OCI-LY1 (cell line): ENCODE data around the gene AGAP1.

ENCODE experiments used
- H2AFZ ChIP-seq: fragments of 200-600 bp; sonication (generic), shearing (Covaris generic); 2 replicates; pipeline ENCODE4 v1.6.0; 2014; ENCODE audit warnings: antibody characterized with exemption, mild to moderate bottlenecking, low read length
- H3F3A ChIP-seq: fragments of 200-600 bp; sonication (generic), shearing (Covaris generic); 2 replicates; pipeline ENCODE4 v1.6.0; 2014; ENCODE audit warnings: mild to moderate bottlenecking, antibody characterized with exemption, low read length, moderate library complexity; ENCODE audit not compliant: insufficient read depth
- H3K27ac ChIP-seq: fragments of 200-600 bp; sonication (generic); 2 replicates; pipeline ENCODE4 v1.5.1; 2014; ENCODE audit warnings: low read length, mixed run types, mild to moderate bottlenecking, low read depth; ENCODE audit not compliant: poor library complexity, severe bottlenecking
- H3K27me3 ChIP-seq: fragments of 200-600 bp; sonication (generic); 2 replicates; pipeline ENCODE4 v1.6.0; 2014; ENCODE audit warnings: antibody characterized with exemption, mild to moderate bottlenecking, low read length, moderate library complexity; ENCODE audit not compliant: insufficient read depth
- H3K36me3 ChIP-seq: fragments of 200-600 bp; sonication (generic); 2 replicates; pipeline ENCODE4 v1.6.1; 2014; ENCODE audit warnings: mild to moderate bottlenecking, antibody characterized with exemption, low read length, moderate library complexity, mixed read lengths; ENCODE audit not compliant: insufficient read depth
- H3K4me1 ChIP-seq: fragments of 200-600 bp; sonication (generic); 2 replicates; pipeline ENCODE4 v1.5.1; 2014; ENCODE audit warnings: mild to moderate bottlenecking, low read length, moderate library complexity; ENCODE audit not compliant: insufficient read depth, severe bottlenecking
- H3K4me2 ChIP-seq: fragments of 200-600 bp; sonication (generic), shearing (Covaris generic); 2 replicates; pipeline ENCODE4 v1.6.1; 2014; ENCODE audit warnings: low read length
- H3K4me3 ChIP-seq: fragments of 200-600 bp; sonication (generic); 2 replicates; pipeline ENCODE4 v1.5.1; 2014; ENCODE audit warnings: low read length, low read depth, mild to moderate bottlenecking, mixed read lengths; ENCODE audit not compliant: poor library complexity, severe bottlenecking
- H3K79me2 ChIP-seq: fragments of 200-600 bp; shearing (Covaris generic); 2 replicates; pipeline ENCODE4 v1.6.1; 2016; ENCODE audit warnings: mixed run types, low read length, mixed read lengths; ENCODE audit not compliant: insufficient read depth
- H3K9ac ChIP-seq: fragments of 200-600 bp; sonication (generic), shearing (Covaris generic); 2 replicates; pipeline ENCODE4 v1.6.1; 2014; ENCODE audit warnings: mild to moderate bottlenecking, low read length, mixed read lengths
- H3K9me2 ChIP-seq: fragments of 200-600 bp; sonication (generic), shearing (Covaris generic); 2 replicates; pipeline ENCODE4 v1.6.1; 2014; ENCODE audit warnings: low read depth, mild to moderate bottlenecking, low read length, mixed read lengths
- H3K9me3 ChIP-seq: fragments of 200-600 bp; shearing (Covaris generic); 2 replicates; pipeline ENCODE4 v1.6.1; 2014; ENCODE audit warnings: low read length, mixed read lengths
- H4K20me1 ChIP-seq: fragments of 200-600 bp; sonication (generic), shearing (Covaris generic); 2 replicates; pipeline ENCODE4 v1.6.0; 2016; ENCODE audit warnings: mild to moderate bottlenecking, low read length; ENCODE audit not compliant: insufficient read depth
- EZH2 ChIP-seq: fragments of 200-600 bp; sonication (generic), shearing (Covaris generic); IDR thresholded peaks from 2 replicates; pipeline ENCODE4 v1.8.0; 2017; ENCODE audit warnings: borderline replicate concordance, mixed run types, mild to moderate bottlenecking, antibody characterized with exemption, low read length, moderate library complexity, mixed read lengths
- TF ChIP-seq, protein P1 (sequence below): fragments of 200-600 bp; sonication (generic), shearing (Covaris generic); IDR thresholded peaks from 2 replicates; pipeline ENCODE4 v1.5.1; 2017; ENCODE audit warnings: mild to moderate bottlenecking, antibody characterized with exemption, low read length, moderate library complexity, mixed read lengths

AGAP1 gene

DNA sequence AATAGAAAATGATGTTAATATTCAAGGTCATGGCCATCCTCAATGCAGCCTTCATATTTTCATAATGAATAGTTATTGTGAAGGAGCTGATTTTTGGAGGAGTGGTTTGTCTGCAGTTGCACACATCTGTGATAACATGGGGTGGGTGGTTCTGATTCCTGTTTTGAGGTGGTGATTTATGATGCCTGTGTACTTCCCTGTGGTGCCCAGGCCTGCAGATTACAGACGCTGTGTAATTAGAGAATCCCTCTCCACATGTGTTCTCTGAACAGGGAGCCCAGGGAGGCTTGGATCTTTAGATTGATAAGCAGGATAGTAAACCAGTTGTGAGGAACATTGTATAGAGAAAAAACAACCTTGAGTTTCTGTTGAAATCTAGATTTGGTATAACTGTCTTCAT is 117.5 kb downstream of the AGAP1 start:
- H3F3A ChIP-seq, result no peaks in the 10 kb centered on the region
- no peaks in the 10 kb centered on the region for H4K20me1 ChIP-seq
- no peaks in the 10 kb centered on the region for H3K9me2 ChIP-seq
- H3K27ac ChIP-seq, result no peak overlapping the region
- no peaks in the 10 kb centered on the region for H3K9me3 ChIP-seq
- no peaks in the 10 kb centered on the region for H3K27me3 ChIP-seq
- no peak overlapping the region for H3K4me2 ChIP-seq
- no peaks in the 10 kb centered on the region for H3K36me3 ChIP-seq
- H3K79me2 ChIP-seq, result no peaks in the 10 kb centered on the region
- no peak overlapping the region for H3K9ac ChIP-seq
- TF ChIP-seq EZH2, result no peak
- TF ChIP-seq, protein P1, sequence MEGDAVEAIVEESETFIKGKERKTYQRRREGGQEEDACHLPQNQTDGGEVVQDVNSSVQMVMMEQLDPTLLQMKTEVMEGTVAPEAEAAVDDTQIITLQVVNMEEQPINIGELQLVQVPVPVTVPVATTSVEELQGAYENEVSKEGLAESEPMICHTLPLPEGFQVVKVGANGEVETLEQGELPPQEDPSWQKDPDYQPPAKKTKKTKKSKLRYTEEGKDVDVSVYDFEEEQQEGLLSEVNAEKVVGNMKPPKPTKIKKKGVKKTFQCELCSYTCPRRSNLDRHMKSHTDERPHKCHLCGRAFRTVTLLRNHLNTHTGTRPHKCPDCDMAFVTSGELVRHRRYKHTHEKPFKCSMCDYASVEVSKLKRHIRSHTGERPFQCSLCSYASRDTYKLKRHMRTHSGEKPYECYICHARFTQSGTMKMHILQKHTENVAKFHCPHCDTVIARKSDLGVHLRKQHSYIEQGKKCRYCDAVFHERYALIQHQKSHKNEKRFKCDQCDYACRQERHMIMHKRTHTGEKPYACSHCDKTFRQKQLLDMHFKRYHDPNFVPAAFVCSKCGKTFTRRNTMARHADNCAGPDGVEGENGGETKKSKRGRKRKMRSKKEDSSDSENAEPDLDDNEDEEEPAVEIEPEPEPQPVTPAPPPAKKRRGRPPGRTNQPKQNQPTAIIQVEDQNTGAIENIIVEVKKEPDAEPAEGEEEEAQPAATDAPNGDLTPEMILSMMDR, result no peak
- no peak overlapping the region for H3K4me3 ChIP-seq
- no peak overlapping the region for H2AFZ ChIP-seq
- H3K4me1 ChIP-seq, result no peaks in the 10 kb centered on the region

DNA sequence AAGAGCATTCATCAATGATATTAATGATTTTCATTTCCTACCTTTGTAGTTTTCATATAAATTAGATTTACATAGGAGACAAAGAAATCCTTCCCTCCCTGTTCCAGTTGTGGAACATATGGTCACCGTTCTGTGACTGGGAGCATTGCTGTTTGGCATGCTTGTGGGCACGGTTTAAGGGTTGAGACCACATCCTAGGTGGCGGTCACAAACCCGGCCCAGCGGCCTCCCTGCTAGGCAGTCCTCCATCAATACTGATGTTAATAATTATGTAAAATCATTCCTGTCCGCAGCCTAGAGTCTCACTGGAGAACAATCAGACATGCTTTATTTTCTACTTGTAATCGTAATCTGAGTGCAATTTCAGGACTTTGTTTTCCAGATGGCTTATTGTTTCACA is 117.9 kb downstream of the AGAP1 start:
- H3K9me2 ChIP-seq, result no peaks in the 10 kb centered on the region
- H3K27ac ChIP-seq, result no peak overlapping the region
- no peaks in the 10 kb centered on the region for H3K79me2 ChIP-seq
- TF ChIP-seq, protein P1, result no peak
- no peak for TF ChIP-seq EZH2
- no peak overlapping the region for H3K4me3 ChIP-seq
- H3K4me1 ChIP-seq, result no peaks in the 10 kb centered on the region
- no peaks in the 10 kb centered on the region for H3K9me3 ChIP-seq
- H3K9ac ChIP-seq, result no peak overlapping the region
- no peak overlapping the region for H2AFZ ChIP-seq
- H3K4me2 ChIP-seq, result no peak overlapping the region
- no peaks in the 10 kb centered on the region for H3F3A ChIP-seq
- no peaks in the 10 kb centered on the region for H4K20me1 ChIP-seq
- H3K27me3 ChIP-seq, result no peaks in the 10 kb centered on the region
- no peaks in the 10 kb centered on the region for H3K36me3 ChIP-seq

DNA sequence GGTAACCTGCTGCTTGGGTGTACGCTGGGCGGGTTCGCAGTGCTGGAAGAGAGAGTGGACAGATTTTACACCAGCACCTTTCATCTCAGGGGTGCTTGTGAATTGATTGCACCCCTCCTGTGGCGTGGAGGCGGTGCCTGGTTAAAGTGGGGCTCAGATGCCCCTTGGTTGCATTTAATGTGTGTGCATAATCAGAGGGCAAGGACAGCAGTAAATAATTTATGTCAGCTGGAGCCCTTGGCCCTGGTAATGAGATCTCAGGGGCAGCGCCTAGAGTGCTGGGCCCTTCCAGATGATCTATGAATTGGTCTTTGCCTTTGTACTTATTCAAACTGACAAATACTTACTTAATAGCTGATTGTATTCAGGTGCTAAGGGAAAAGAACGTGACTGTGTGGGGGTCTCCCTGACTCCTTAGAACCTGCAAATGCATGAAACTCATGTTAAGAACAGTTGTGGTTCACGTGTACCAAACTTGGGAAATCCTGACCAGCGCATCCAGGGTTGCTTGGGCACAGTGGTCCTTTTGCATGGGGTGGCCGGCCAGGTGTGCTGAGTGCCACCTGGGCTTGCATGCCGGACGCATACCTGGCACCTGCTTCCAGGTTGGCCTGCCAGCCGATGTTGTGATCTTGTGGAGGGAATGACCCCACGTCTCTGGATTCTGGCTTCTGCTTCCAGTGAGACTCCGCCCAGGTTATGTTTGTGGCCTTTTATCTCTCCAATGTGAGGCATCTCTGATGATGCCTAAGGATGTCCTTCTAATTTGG is 118.5 kb downstream of the AGAP1 start:
- H4K20me1 ChIP-seq, result no peaks in the 10 kb centered on the region
- no peak for TF ChIP-seq EZH2
- TF ChIP-seq, protein P1, result no peak
- H3F3A ChIP-seq, result no peaks in the 10 kb centered on the region
- no peaks in the 10 kb centered on the region for H3K4me1 ChIP-seq
- no peaks in the 10 kb centered on the region for H3K9me2 ChIP-seq
- no peak overlapping the region for H3K9ac ChIP-seq
- H3K79me2 ChIP-seq, result no peaks in the 10 kb centered on the region
- no peak overlapping the region for H2AFZ ChIP-seq
- H3K27me3 ChIP-seq, result no peaks in the 10 kb centered on the region
- H3K9me3 ChIP-seq, result no peaks in the 10 kb centered on the region
- H3K36me3 ChIP-seq, result no peaks in the 10 kb centered on the region
- no peak overlapping the region for H3K27ac ChIP-seq
- no peak overlapping the region for H3K4me2 ChIP-seq
- no peak overlapping the region for H3K4me3 ChIP-seq
